Parathyroid adenoma (tissue), 2 donors: ENCODE measurements around the gene KIAA1958.

Experiments used
- H2AFZ ChIP-seq: fragments of 300-600 bp; sonication (generic); one replicate; pipeline ENCODE4 v1.7.0; 2017; ENCODE audit warnings: antibody characterized with exemption, mild to moderate bottlenecking
- H3K27ac ChIP-seq: fragments of 300-600 bp; sonication (generic); one replicate; pipeline ENCODE4 v1.7.0; 2017
- H3K27me3 ChIP-seq: fragments of 300-600 bp; sonication (generic); one replicate; pipeline ENCODE4 v1.7.0; 2017; ENCODE audit warnings: low read length; ENCODE audit not compliant: control insufficient read depth, insufficient read depth
- H3K36me3 ChIP-seq: fragments of 300-600 bp; sonication (generic); one replicate; pipeline ENCODE4 v1.7.0; 2017; ENCODE audit warnings: low read length; ENCODE audit not compliant: control insufficient read depth, insufficient read depth
- H3K4me1 ChIP-seq: fragments of 300-600 bp; sonication (generic); one replicate; pipeline ENCODE4 v1.7.0; 2017; ENCODE audit warnings: control low read depth
- H3K4me2 ChIP-seq: fragments of 300-600 bp; sonication (generic); one replicate; pipeline ENCODE4 v1.7.0; 2017; ENCODE audit warnings: low read length
- H3K4me3 ChIP-seq: fragments of 300-600 bp; sonication (generic); one replicate; pipeline ENCODE4 v1.7.0; 2017; ENCODE audit warnings: low read depth, low read length
- H3K79me2 ChIP-seq: fragments of 300-600 bp; sonication (generic); one replicate; pipeline ENCODE4 v1.7.0; 2017; ENCODE audit warnings: control low read depth
- H3K9ac ChIP-seq: fragments of 300-600 bp; sonication (generic); one replicate; pipeline ENCODE4 v1.7.0; 2017; ENCODE audit warnings: mild to moderate bottlenecking
- H3K9me3 ChIP-seq: fragments of 300-600 bp; sonication (generic); one replicate; pipeline ENCODE4 v1.7.0; 2017; ENCODE audit warnings: low read length; ENCODE audit not compliant: control insufficient read depth
- TF ChIP-seq, protein P1 (sequence below): fragments of 300-600 bp; sonication (generic); IDR thresholded peaks from one replicate; pipeline ENCODE4 v1.7.0; 2017; ENCODE audit warnings: antibody characterized with exemption, mild to moderate bottlenecking
- donor health status: primary hyperparathyroidism.

Gene KIAA1958

GRCh38 chr9:112615584-112616266 is 129.1 kb downstream of the KIAA1958 start:
- no peaks in the 10 kb centered on the region for H3K79me2 ChIP-seq
- TF ChIP-seq, protein P1, sequence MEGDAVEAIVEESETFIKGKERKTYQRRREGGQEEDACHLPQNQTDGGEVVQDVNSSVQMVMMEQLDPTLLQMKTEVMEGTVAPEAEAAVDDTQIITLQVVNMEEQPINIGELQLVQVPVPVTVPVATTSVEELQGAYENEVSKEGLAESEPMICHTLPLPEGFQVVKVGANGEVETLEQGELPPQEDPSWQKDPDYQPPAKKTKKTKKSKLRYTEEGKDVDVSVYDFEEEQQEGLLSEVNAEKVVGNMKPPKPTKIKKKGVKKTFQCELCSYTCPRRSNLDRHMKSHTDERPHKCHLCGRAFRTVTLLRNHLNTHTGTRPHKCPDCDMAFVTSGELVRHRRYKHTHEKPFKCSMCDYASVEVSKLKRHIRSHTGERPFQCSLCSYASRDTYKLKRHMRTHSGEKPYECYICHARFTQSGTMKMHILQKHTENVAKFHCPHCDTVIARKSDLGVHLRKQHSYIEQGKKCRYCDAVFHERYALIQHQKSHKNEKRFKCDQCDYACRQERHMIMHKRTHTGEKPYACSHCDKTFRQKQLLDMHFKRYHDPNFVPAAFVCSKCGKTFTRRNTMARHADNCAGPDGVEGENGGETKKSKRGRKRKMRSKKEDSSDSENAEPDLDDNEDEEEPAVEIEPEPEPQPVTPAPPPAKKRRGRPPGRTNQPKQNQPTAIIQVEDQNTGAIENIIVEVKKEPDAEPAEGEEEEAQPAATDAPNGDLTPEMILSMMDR, result no peak

DNA sequence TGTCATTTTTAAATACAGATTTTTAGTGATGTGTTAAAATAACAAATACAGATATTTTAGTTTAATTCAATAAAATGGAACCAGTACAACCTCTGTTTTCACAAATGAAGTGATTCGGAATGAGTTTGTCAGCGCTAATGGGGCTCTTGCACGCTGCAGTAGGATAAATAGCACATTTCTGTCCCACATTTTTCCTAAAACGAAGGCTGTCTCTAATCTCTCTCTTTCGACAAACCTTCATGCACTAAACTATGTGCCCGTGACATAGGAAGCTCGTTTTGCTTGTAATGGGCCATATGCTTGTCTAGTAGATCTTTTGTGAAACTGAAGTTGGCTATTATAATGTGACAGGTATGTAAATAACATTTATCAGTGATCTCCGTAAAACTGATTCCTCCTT is 130.7 kb downstream of the KIAA1958 start:
- Histone ChIP-seq H3K27ac (no peak overlapping the region), H3K9ac (no peak overlapping the region), H3K27me3 (no peaks in the 10 kb centered on the region), H3K9me3 (no peaks in the 10 kb centered on the region), H3K4me1 (no peaks in the 10 kb centered on the region), H3K36me3 (no peaks in the 10 kb centered on the region), H2AFZ (no peak overlapping the region), H3K4me3 (no peak overlapping the region), H3K4me2 (no peak overlapping the region), H3K79me2 (no peaks in the 10 kb centered on the region)
- TF ChIP-seq, protein P1, result no peak

More at GRCh38 chr9:112615584-112616266, 129.1 kb downstream of the KIAA1958 start:
- H3K4me1 ChIP-seq, result no peaks in the 10 kb centered on the region
- H3K9ac ChIP-seq, result no peak overlapping the region
- H3K4me3 ChIP-seq, result no peak overlapping the region
- H3K27me3 ChIP-seq, result no peaks in the 10 kb centered on the region
- no peak overlapping the region for H2AFZ ChIP-seq
- no peak overlapping the region for H3K4me2 ChIP-seq
- H3K36me3 ChIP-seq, result no peaks in the 10 kb centered on the region
- H3K9me3 ChIP-seq, result no peaks in the 10 kb centered on the region
- H3K27ac ChIP-seq, result no peak overlapping the region

GRCh38 chr9:112618385-112619009 is 131.9 kb downstream of the KIAA1958 start:
- H3K9ac ChIP-seq, result no peak overlapping the region
- no peaks in the 10 kb centered on the region for H3K4me1 ChIP-seq
- no peak overlapping the region for H3K4me3 ChIP-seq
- H3K27me3 ChIP-seq, result no peaks in the 10 kb centered on the region
- TF ChIP-seq, protein P1, result no peak
- no peak overlapping the region for H2AFZ ChIP-seq
- H3K4me2 ChIP-seq, result no peak overlapping the region
- no peaks in the 10 kb centered on the region for H3K36me3 ChIP-seq
- H3K27ac ChIP-seq, result no peak overlapping the region
- no peaks in the 10 kb centered on the region for H3K9me3 ChIP-seq
- H3K79me2 ChIP-seq, result no peaks in the 10 kb centered on the region

GRCh38 chr9:112620388-112620787 is 133.8 kb downstream of the KIAA1958 start:
- Histone ChIP-seq H3K9ac (no peak overlapping the region), H3K4me3 (no peak overlapping the region), H3K4me2 (no peak overlapping the region), H3K27me3 (no peaks in the 10 kb centered on the region), H2AFZ (no peak overlapping the region), H3K4me1 (no peaks in the 10 kb centered on the region), H3K36me3 (no peaks in the 10 kb centered on the region), H3K27ac (no peak overlapping the region), H3K79me2 (no peaks in the 10 kb centered on the region), H3K9me3 (no peaks in the 10 kb centered on the region)
- TF ChIP-seq, protein P1, result no peak
